Stimulated activated CD8-positive, alpha-beta memory T cell treated with anti-CD3 and anti-CD28 coated beads, Interleukin-15, amount 100 ng/mL, for 1 hour (primary cell): ENCODE data around the gene CD48.
A peak's percentile ranks its signal among the peaks of the same experiment; 100 is the strongest.

Experiments used
- DNase-seq: peaks from one replicate; pipeline ENCODE4 v3.0.0-alpha.2; 2020; ENCODE audit warnings: low read depth

The CD48 gene

GRCh38 chr1:160631983-160632625 is 79.5 kb downstream of the CD48 start:
- DNase-seq = no peak

DNA sequence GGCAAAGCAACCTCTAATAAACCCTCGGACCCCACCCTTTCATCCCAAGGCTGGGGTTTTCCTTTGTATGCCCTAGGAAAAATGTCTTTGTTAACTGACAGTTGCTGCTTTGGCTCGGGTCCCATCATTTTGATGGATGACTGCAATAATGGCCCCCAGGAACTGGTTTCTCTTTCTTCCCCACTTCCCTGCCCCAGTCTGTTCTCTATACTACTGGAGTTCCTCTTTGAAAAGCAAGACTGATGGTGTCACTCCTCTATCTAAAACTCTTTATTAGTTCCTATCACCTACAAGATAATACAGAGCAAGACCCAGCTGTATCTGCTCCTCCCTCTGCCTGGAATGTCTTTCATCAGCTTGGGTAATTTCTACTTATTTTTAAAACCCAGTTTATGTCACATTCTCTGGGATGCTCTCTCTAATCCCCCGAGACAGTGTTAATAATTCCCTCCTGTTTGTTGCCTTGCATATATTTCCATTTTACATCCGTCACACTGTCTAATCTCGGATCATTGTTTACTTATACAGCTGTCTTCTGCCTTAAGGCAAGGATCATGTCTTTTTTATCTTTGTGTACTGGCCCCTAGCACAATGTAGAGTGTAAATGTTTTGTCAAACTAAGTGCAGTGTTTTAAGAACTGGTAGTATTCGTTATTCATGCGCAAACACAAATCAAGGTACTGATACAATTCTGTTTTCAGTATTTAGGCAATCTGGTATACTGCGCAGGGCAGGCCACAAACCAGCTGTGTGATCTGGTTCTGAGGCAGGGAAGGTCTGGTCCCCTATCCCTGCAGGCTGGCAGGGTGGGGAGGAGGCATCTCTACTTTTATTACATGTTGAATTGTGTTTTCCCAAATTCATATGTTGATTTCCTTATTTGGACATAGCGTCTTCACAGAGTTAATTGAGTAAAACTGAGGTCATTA is 80.8 kb downstream of the CD48 start:
- DNase-seq = no peak

DNA sequence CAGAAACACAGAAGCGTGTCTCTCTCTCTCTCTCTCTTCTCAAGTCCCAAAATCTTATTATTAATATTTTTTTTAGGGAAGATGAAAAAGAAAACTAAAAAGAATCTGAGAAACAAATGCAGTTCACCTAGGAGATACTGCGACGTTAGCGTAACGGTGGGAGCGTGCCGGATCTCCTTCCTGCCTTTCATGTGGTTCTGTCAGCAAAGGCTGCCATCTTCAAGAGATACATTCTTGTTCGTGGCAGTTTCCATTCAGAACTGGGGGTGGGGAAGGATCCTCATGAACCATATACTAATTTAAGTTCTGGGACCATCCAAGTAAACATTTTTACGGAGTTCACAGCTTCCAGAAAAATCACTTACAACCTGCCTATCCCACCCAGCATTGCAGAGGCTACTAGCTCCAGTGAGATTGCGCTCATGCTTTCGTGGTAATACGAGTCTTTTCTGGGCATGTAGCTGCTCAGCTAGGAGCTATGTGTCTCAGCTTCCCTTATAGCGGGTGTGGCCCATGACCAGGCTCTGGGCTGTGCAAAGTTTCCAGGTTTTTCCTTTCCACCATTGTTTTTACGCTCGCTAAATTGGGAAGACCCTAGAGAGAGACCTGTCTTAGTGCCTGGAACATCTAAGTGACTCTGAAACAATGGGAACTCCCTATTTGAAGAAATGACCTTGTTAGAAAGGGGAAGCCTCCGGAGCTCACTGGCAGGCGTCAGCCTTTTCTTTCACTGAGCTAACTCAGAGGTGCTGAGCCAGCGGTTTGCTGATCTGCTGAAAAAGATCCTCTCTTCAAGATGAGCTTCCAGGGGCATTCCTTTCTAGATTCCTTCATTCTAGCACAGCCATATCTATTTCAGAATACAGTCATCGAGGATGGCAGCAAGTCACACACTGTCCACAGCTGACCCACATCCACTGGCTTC is 82.1 kb downstream of the CD48 start:
- peak; percentile 47 for DNase-seq

- no peak for DNase-seq
Observed at GRCh38 chr1:160628799-160629263, 82.8 kb downstream of the CD48 start.
